ENCODE results near the gene ESYT3.

DNA sequence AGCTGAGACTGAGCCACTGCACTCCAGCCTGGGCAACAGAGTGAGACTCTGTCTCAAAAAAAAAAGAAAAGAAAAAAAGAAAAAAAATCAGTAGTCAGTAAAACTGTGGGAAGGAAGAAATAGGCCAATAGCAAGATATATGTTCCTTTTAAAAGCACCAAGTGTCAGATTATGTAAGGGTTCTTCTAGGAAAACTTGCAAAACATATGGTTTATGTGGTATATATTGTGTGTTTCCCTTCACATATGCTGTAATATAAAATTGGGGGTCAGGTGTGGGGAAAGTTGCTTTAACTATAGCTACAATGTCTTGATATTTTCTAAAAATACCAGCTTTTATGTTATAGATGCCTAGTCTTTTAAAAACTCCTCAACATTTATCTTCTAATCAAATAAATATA lies 64.6 kb downstream of the ESYT3 start:
- TF ChIP-seq FOSL1 (tag; conservative IDR thresholded peaks at IDR 0.05), result no peak
- TF ChIP-seq MTA1 (IDR thresholded peaks at IDR 0.05; ENCODE audit: borderline replicate concordance), result no peak
- TF ChIP-seq, protein P1, sequence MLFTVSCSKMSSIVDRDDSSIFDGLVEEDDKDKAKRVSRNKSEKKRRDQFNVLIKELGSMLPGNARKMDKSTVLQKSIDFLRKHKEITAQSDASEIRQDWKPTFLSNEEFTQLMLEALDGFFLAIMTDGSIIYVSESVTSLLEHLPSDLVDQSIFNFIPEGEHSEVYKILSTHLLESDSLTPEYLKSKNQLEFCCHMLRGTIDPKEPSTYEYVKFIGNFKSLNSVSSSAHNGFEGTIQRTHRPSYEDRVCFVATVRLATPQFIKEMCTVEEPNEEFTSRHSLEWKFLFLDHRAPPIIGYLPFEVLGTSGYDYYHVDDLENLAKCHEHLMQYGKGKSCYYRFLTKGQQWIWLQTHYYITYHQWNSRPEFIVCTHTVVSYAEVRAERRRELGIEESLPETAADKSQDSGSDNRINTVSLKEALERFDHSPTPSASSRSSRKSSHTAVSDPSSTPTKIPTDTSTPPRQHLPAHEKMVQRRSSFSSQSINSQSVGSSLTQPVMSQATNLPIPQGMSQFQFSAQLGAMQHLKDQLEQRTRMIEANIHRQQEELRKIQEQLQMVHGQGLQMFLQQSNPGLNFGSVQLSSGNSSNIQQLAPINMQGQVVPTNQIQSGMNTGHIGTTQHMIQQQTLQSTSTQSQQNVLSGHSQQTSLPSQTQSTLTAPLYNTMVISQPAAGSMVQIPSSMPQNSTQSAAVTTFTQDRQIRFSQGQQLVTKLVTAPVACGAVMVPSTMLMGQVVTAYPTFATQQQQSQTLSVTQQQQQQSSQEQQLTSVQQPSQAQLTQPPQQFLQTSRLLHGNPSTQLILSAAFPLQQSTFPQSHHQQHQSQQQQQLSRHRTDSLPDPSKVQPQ (CRISPR knock-in tag; IDR thresholded peaks at IDR 0.05; ENCODE audit: borderline replicate concordance), result no peak
- TF ChIP-seq SMARCC2 (IDR thresholded peaks at IDR 0.05; ENCODE audit: low read depth), result no peak
- TF ChIP-seq ZZZ3 (IDR thresholded peaks at IDR 0.05), result no peak
- no peak for TF ChIP-seq ZNF551 (CRISPR knock-in tag; IDR thresholded peaks at IDR 0.05)
- TF ChIP-seq NCOR1 (IDR thresholded peaks at IDR 0.05), result no peak
- TF ChIP-seq, protein P2, sequence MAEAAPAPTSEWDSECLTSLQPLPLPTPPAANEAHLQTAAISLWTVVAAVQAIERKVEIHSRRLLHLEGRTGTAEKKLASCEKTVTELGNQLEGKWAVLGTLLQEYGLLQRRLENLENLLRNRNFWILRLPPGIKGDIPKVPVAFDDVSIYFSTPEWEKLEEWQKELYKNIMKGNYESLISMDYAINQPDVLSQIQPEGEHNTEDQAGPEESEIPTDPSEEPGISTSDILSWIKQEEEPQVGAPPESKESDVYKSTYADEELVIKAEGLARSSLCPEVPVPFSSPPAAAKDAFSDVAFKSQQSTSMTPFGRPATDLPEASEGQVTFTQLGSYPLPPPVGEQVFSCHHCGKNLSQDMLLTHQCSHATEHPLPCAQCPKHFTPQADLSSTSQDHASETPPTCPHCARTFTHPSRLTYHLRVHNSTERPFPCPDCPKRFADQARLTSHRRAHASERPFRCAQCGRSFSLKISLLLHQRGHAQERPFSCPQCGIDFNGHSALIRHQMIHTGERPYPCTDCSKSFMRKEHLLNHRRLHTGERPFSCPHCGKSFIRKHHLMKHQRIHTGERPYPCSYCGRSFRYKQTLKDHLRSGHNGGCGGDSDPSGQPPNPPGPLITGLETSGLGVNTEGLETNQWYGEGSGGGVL (CRISPR knock-in tag; IDR thresholded peaks at IDR 0.05), result no peak
- TF ChIP-seq, protein P3, sequence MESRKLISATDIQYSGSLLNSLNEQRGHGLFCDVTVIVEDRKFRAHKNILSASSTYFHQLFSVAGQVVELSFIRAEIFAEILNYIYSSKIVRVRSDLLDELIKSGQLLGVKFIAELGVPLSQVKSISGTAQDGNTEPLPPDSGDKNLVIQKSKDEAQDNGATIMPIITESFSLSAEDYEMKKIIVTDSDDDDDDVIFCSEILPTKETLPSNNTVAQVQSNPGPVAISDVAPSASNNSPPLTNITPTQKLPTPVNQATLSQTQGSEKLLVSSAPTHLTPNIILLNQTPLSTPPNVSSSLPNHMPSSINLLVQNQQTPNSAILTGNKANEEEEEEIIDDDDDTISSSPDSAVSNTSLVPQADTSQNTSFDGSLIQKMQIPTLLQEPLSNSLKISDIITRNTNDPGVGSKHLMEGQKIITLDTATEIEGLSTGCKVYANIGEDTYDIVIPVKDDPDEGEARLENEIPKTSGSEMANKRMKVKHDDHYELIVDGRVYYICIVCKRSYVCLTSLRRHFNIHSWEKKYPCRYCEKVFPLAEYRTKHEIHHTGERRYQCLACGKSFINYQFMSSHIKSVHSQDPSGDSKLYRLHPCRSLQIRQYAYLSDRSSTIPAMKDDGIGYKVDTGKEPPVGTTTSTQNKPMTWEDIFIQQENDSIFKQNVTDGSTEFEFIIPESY (CRISPR knock-in tag; IDR thresholded peaks at IDR 0.05), result no peak
- TF ChIP-seq RHOXF2B (CRISPR knock-in tag; conservative IDR thresholded peaks at IDR 0.05), result no peak
- TF ChIP-seq LCOR (CRISPR knock-in tag; IDR thresholded peaks at IDR 0.05), result no peak
- TF ChIP-seq CC2D1A (IDR thresholded peaks at IDR 0.05), result no peak
- no peak for TF ChIP-seq HNRNPH1 (optimal IDR thresholded peaks at IDR 0.05; ENCODE audit: low read depth, low read length)

Data from K562 (cell line).